ENCODE measurements around the gene TEAD3. TPM values are rescaled to one million over a fixed set of nuclear protein-coding genes. Genes with fewer than 3 reads are reported as not detected.
"Not testable (repeated sequence)": the region's sequence is repeated elsewhere in the genome, so short reads cannot be mapped to it uniquely, and the experiment has no call there.

The TEAD3 gene
- total and polyA plus RNA-seq, 10 of the 15 experiments (the other 5 are each of a cell fraction or from before 2014, with no cell fraction given), result 0.02 to 0.28 (median 0.18) TPM; not detected in 5

- TF ChIP-seq SPI1 (IDR thresholded peaks at IDR 0.05; ENCODE audit: borderline replicate concordance, insufficient read depth, low read depth, low read length), result peak; percentile 45; the same call in 1 of the 2 replicates
- FAIRE-seq; ATAC-seq; H3K27me3 ChIP-seq (replicated peaks in 1 of 2; ENCODE audit: control insufficient read depth in 2 of 2, insufficient read depth in 2 of 2, low read length in 1 of 2); H3K9ac ChIP-seq (ENCODE audit: control insufficient read depth, insufficient read depth, low read length); DNase-seq (ENCODE audit: low read depth, low spot score); H3K36me3 ChIP-seq (ENCODE audit: control insufficient read depth in 2 of 2, insufficient read depth in 2 of 2, low read length in 1 of 2); H2AFZ ChIP-seq (ENCODE audit: control insufficient read depth, low read depth, low read length); H3K9me3 ChIP-seq (replicated peaks; ENCODE audit: control insufficient read depth, insufficient read depth, low read length); in situ Hi-C loops (cut with MboI); H3K79me2 ChIP-seq (ENCODE audit: control insufficient read depth, insufficient read depth, low read length); H4K20me1 ChIP-seq (ENCODE audit: control insufficient read depth, insufficient read depth); intact Hi-C loops (cut with micrococcal nuclease; ENCODE audit: unreplicated experiment); RAD21 ChIA-PET (ENCODE audit: unreplicated experiment); POLR2A ChIA-PET; H3K4me1 ChIP-seq (ENCODE audit: control insufficient read depth, insufficient read depth, low read length); H3K4me3 ChIP-seq; H3K27ac ChIP-seq (ENCODE audit: control insufficient read depth, insufficient read depth); H3K4me2 ChIP-seq (ENCODE audit: control insufficient read depth, insufficient read depth); BruUV-seq (replicated peaks): not testable (repeated sequence)
- 45% methylated on average over 7 of the region's 7 CpGs for WGBS (ENCODE audit: insufficient coverage, insufficient replicate concordance, low lambda C conversion rate, missing lambda C conversion rate)
- CTCF ChIA-PET, result interaction anchor here (10.7 kb wide), 1 partner anchor 218 kb away, joined by 168 read pairs; the partner anchor contains the start of gene ARMC12
- SMC1A ChIA-PET (ENCODE audit: uncharacterized antibody, unreplicated experiment), result interaction anchor here (0.5 to 1.8 kb wide), 2 partner anchors 34 to 219 kb away, joined by 3 read pairs; partner anchors contain the start of gene ARMC12
Observed at GRCh38 chr6:35517978-35518377, 21.1 kb upstream of the TEAD3 start.

- Histone ChIP-seq H3K4me3 (no peak overlapping the region), H3K4me2 (ENCODE audit: control insufficient read depth, insufficient read depth) (no peak overlapping the region), H3K9me3 (replicated peaks; ENCODE audit: control insufficient read depth, insufficient read depth, low read length) (no peaks in the 10 kb centered on the region), H2AFZ (ENCODE audit: control insufficient read depth, low read depth, low read length) (no peak overlapping the region), H3K79me2 (ENCODE audit: control insufficient read depth, insufficient read depth, low read length) (no peaks in the 10 kb centered on the region), H3K27me3 (replicated peaks in 1 of 2; ENCODE audit: control insufficient read depth in 2 of 2, insufficient read depth in 2 of 2, low read length in 1 of 2) (peaks cover 0 to 1% of the 10 kb centered on the region in 2 experiments; a peak in 2 of 4 replicates), H3K27ac (ENCODE audit: control insufficient read depth, insufficient read depth) (no peak overlapping the region), H4K20me1 (ENCODE audit: control insufficient read depth, insufficient read depth) (no peaks in the 10 kb centered on the region), H3K4me1 (ENCODE audit: control insufficient read depth, insufficient read depth, low read length) (no peaks in the 10 kb centered on the region), H3K36me3 (ENCODE audit: control insufficient read depth in 2 of 2, insufficient read depth in 2 of 2, low read length in 1 of 2) (no peaks in the 10 kb centered on the region), H3K9ac (ENCODE audit: control insufficient read depth, insufficient read depth, low read length) (no peak overlapping the region)
- no peak for ATAC-seq
- FAIRE-seq, result no peak
- intact Hi-C loops (cut with micrococcal nuclease; ENCODE audit: unreplicated experiment), result no loop called here
- POLR2A ChIA-PET, result interaction anchor here (0.6 to 0.7 kb wide), 2 partner anchors 64 to 1587 kb away, joined by 3 to 4 read pairs; partner anchors contain the start of gene FANCE
- DNase-seq (ENCODE audit: low read depth, low spot score), result no peak
- RAD21 ChIA-PET (ENCODE audit: unreplicated experiment), result no interaction called here
- WGBS (ENCODE audit: insufficient coverage, insufficient replicate concordance, low lambda C conversion rate, missing lambda C conversion rate), result 35% methylated on average over 6 of the region's 6 CpGs
- CTCF ChIA-PET, result interaction anchor here (0.6 to 10.7 kb wide), 5 partner anchors 25 to 484 kb away, joined by 3 to 168 read pairs (median 3); partner anchors contain the start of genes ARMC12 and PPARD
- SMC1A ChIA-PET (ENCODE audit: uncharacterized antibody, unreplicated experiment), result interaction anchor here (1.8 kb wide), 1 partner anchor 221 kb away, joined by 3 read pairs; the partner anchor contains the start of gene ARMC12
- in situ Hi-C loops (cut with MboI), result no loop called here
- BruUV-seq (replicated peaks), result no TSS peak
- TF ChIP-seq DPF2 (IDR thresholded peaks at IDR 0.05) (no peak), BCL11A (IDR thresholded peaks at IDR 0.05; ENCODE audit: low read depth, low read length) (no peak), BACH1 (IDR thresholded peaks at IDR 0.05; ENCODE audit: borderline replicate concordance) (no peak), GABPA (IDR thresholded peaks at IDR 0.05; ENCODE audit: low read depth) (no peak), SMC3 (IDR thresholded peaks at IDR 0.05; ENCODE audit: borderline replicate concordance, low read length) (no peak), MYB (IDR thresholded peaks at IDR 0.05; ENCODE audit: borderline replicate concordance, low read depth, low read length) (no peak), PAX8 (IDR thresholded peaks at IDR 0.05) (no peak), KDM1A (IDR thresholded peaks at IDR 0.05; ENCODE audit: borderline replicate concordance) (no peak), TCF3 (IDR thresholded peaks at IDR 0.05; ENCODE audit: borderline replicate concordance, insufficient read depth, low read depth, low read length) (no peak), POLR2AphosphoS5 (IDR thresholded peaks at IDR 0.05; ENCODE audit: low read length) (no peak), ATF2 (IDR thresholded peaks at IDR 0.05; ENCODE audit: low read length) (no peak), EED (IDR thresholded peaks at IDR 0.05; ENCODE audit: low read depth) (no peak), ZZZ3 (IDR thresholded peaks at IDR 0.05; ENCODE audit: control insufficient read depth, insufficient read length, low read depth) (no peak), HSF1 (IDR thresholded peaks at IDR 0.05; ENCODE audit: low read depth, low read length) (no peak), STAT3 (IDR thresholded peaks at IDR 0.05; ENCODE audit: low read depth, low read length) (no peak)
Observed at GRCh38 chr6:35516712-35517111, 19.8 kb upstream of the TEAD3 start.

Data from GM12878 (cell line).